RWPE1 (cell line): ENCODE data around the gene CIC.
A peak's percentile ranks its signal among the peaks of the same experiment; 100 is the strongest.

Source experiments
- CTCF ChIA-PET: fragments of 350-600 bp; sonication (Branson Sonifier 250); formaldehyde crosslinking; extraction: SDS; loops from one replicate; lab custom pipeline; 2021; lab: Yijun Ruan, JAX
- POLR2A ChIA-PET: fragments of 400-600 bp; formaldehyde crosslinking; extraction: SDS; loops from one replicate; lab custom pipeline; 2020; ENCODE audit warnings: antibody characterized with exemption; ENCODE audit not compliant: low non-redundant PET; lab: Yijun Ruan, JAX
- DNase-seq: peaks from one replicate; pipeline ENCODE4 v3.0.0; 2012; ENCODE audit warnings: low spot score
- H3K27ac ChIP-seq: fragments of 450-650 bp; 2 replicates; pipeline ENCODE4 v1.5.1; 2017
- TF ChIP-seq, protein P1 (sequence below): fragments of 450-650 bp; conservative IDR thresholded peaks from 2 replicates; pipeline ENCODE4 v1.5.1; 2017; ENCODE audit warnings: low read depth, mild to moderate bottlenecking

CIC gene

DNA sequence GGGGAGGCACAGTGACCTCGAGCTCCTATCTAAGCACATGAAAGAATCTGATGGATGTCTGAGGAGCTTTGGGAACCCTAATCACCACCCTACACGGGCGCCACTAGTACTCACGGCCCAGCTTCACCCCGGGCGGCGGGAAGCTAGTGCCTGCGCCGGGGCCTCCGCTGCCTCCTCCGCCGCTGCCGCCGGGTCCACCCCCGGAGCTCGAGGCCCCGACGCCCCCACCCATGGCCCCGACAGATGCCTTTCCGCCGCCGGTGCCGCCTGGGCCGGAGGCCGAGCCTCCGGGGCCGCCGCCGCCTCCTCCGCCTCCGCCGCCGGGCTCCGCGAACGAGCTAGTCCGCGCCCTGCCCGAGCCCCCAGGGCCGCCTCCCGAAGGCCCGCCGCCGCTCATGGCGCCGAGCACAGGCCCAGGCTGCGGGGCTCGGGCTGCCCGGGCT is 27.0 kb upstream of the CIC start:
- TF ChIP-seq, protein P1, sequence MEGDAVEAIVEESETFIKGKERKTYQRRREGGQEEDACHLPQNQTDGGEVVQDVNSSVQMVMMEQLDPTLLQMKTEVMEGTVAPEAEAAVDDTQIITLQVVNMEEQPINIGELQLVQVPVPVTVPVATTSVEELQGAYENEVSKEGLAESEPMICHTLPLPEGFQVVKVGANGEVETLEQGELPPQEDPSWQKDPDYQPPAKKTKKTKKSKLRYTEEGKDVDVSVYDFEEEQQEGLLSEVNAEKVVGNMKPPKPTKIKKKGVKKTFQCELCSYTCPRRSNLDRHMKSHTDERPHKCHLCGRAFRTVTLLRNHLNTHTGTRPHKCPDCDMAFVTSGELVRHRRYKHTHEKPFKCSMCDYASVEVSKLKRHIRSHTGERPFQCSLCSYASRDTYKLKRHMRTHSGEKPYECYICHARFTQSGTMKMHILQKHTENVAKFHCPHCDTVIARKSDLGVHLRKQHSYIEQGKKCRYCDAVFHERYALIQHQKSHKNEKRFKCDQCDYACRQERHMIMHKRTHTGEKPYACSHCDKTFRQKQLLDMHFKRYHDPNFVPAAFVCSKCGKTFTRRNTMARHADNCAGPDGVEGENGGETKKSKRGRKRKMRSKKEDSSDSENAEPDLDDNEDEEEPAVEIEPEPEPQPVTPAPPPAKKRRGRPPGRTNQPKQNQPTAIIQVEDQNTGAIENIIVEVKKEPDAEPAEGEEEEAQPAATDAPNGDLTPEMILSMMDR = no peak
- DNase-seq = no peak
- ChIA-PET CTCF (interaction anchor here (1.1 kb wide), 1 partner anchor 110 kb away, joined by 6 read pairs; the partner anchor contains the start of gene POU2F2), POLR2A (no interaction called here)
- H3K27ac ChIP-seq = peak overlapping the region; percentile 98

DNA sequence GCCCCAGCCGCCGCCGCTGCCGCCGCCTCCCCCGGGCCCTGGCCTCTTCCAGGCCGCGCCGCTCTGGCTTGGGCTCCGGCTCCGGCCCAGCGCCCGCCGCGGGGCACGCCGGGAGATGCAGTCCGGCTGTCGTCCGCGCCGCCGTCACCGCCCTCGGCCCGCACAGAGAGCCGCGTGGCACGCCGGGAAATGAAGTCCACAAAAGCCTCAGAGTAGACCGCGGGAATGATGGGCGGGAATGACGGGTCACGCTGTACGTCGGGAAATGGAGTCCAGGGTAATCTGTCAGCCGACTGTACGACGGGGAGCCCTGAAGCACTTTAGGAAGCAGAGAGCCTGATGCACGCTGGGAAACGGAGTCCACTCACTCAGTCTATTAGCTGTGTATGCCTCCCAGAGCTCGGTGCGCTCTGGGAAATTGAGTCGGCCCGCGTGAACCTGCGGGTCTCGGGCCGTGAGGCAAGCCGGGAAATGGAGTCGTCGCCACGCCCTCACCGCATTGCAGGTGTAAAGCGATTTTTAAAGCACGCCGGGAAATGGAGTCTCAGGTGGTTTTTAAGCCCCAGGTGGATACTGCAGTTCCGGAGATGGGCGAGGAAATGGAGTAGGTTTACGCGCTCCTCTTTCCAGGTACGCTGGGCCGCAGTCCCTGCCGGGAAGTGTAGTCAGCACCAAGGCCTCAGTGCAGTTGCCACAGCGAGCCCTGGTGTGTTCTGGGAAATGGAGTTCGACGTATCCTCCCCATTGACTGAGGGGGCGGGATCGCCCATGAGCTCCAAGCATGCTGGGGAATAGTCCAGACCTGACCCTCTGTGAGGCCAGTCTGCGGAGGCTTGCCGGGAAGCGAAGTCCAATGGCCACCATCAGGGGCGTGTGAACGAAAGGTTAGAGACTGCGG is 26.3 kb upstream of the CIC start, which contains the start of gene GSK3A:
Gene GSK3A (minus strand): TSS at position 91 of the 898 bp plus-strand sequence. CDS start 137 bp downstream, outside the sequence.
- peak; percentile 95 for DNase-seq
- TF ChIP-seq, protein P1 = no peak
- peak within 1 kb of the TSS; percentile 98 for H3K27ac ChIP-seq
- CTCF ChIA-PET = interaction anchor here (0.6 to 2.0 kb wide), 4 partner anchors 36 to 150 kb away, joined by 3 to 12 read pairs (median 4); partner anchors contain the start of gene POU2F2
- POLR2A ChIA-PET = interaction anchor here (0.6 to 1.2 kb wide), 4 partner anchors 13 to 140 kb away, joined by 3 read pairs; no protein-coding TSS in a partner anchor

DNA sequence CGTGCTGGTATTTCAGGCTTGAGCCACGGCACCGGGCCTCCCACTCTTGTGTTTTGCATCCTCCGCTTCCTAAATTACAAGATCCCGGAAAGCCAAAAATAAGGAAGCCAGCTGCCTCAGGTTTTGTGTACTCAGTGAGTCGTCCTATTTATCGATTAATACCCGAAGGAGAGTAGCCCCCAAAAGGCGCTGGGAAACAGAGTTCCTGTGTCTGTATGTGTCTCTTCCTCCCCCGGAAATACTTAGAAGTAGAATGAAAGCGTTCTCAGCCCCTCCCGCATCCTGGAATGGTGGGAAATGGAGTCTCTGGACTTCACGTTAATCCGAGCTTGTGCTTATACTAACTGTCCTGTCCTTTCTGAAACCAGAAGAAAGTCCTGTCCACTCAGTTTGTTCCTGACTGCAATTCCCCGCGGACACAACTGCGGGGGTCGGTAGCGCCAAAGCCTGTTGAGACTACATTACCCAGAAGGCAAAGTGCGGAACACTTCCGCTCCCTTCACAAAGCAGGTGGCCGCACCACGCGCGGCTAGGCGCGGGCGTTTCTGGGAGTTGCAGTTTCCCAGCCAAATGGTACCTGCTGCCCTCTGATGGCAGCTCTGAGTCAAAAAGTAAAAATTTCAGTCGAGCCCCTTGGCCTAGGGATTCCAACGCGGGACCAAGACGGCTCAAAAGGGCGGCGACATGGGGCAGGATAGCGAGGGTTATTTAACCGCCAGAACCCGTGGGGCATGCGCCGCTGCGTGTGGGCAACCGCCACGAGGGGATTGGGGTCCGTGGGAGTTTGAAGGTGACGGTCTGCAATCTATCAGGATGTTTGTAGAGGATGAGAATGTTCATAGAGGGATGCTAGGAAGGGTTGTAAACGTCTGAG is 24.5 kb upstream of the CIC start:
- POLR2A ChIA-PET = interaction anchor here (0.6 to 1.0 kb wide), 2 partner anchors 11 to 169 kb away, joined by 3 read pairs; partner anchors contain the start of gene ZNF574
- peak overlapping the region; percentile 98 for H3K27ac ChIP-seq
- TF ChIP-seq, protein P1 = peak; percentile 73
- CTCF ChIA-PET = interaction anchor here (0.6 to 2.0 kb wide), 8 partner anchors 35 to 1185 kb away, joined by 3 to 12 read pairs (median 4); partner anchors contain the start of gene POU2F2
- DNase-seq = peak; percentile 73

DNA sequence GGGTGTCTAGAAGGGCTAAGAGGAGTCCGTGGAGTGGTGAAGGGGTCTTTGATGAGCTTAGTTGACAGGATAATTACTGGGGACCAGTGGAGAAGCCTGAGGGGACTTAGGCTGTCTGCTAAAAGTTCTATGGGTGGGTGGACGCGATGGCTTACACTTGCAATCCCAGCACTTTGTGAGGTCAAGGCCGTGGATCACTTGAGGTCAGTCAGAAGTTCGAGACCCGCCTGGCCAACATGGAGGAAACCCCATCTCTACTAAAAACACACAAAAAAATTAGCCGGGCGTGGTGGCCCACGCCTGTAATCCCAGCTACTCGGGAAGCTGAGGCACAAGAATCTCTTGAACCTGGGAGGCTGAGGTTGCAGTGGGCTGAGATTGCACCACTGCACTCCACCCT is 23.8 kb upstream of the CIC start:
- TF ChIP-seq, protein P1 = no peak
- DNase-seq = no peak
- ChIA-PET POLR2A (no interaction called here), CTCF (interaction anchor here (0.6 to 1.6 kb wide), 2 partner anchors 46 to 113 kb away, joined by 3 to 7 read pairs; partner anchors contain the start of gene POU2F2)
- H3K27ac ChIP-seq = peak overlapping the region; percentile 98

DNA sequence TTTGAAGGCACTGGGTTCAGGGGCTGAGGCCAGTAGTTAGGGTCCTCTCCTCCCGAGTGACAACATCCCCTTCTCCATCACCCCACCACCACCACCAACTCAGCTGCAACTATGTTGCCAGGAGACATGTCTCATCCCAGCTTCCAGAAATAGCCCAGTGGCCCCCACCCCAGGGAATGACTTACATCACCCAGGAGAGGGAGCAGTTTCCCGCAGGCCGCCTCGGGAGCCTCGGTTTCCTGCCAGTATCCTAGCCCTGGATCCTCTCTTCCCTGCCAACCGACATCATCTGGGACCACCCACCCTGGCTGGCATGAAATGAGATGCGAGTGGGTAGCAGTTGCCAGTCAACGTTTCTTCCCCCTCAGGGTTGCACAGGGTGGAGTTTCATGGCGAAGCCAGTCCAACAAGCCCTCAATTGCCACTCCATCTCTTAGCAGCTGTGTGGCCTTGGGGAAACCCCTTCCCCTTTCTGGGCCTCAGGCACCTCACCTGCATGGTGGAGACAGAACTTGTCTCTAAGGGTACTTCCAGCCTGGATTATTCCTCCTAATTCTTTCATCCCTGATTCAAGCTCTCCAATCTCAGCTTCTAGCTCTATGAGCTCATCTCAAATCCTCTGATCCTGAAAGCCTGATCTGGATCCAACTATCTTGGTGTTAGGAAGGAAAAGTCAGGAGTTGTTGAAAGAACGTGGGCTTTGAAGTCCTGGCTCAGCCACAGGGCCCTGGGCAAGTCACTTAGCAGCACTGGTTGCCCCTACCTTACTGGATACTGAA is 22.7 kb upstream of the CIC start:
- peak; percentile 82 for DNase-seq
- ChIA-PET CTCF (interaction anchor here (0.6 to 3.6 kb wide), 11 partner anchors 20 to 192 kb away, joined by 3 to 15 read pairs (median 3); no protein-coding TSS in a partner anchor), POLR2A (interaction anchor here (1.5 kb wide), 1 partner anchor 34 kb away, joined by 5 read pairs; no protein-coding TSS in a partner anchor)
- peak overlapping the region; percentile 98 for H3K27ac ChIP-seq
- TF ChIP-seq, protein P1 = no peak; the same call in 1 of the 2 replicates
